Amniotic epithelial cell (primary cell): ENCODE measurements around the gene ARL17A.
"Not testable (repeated sequence)": the region's sequence is repeated elsewhere in the genome, so short reads cannot be mapped to it uniquely, and the experiment has no call there.

Experiments
- DNase-seq: peaks from one replicate; pipeline ENCODE4 v3.0.0-alpha.2; 2010; ENCODE audit warnings: low read depth

The ARL17A gene

GRCh38 chr17:46548607-46549006, 30.9 kb downstream of the ARL17A start:
- DNase-seq, result not testable (repeated sequence)

DNA sequence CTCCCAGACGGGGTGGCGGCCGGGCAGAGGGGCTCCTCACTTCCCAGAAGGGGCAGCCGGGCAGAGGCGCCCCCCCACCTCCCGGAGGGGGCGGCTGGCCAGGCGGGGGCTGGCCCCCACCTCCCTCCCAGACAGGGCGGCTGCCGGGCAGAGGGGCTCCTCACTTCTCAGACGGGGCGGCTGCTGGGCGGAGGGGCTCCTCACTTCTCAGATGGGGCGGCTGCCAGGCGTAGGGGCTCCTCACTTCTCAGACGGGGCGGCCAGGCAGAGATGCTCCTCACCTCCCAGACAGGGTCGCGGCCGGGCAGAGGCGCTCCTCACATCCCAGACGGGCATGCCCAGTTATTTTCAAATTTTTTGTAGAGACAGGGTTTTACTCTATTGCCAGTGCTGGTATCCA, 44.8 kb downstream of the ARL17A start:
- DNase-seq, result not testable (repeated sequence)

GRCh38 chr17:46512168-46512567, 67.3 kb downstream of the ARL17A start, which contains the start of gene LRRC37A2:
Gene LRRC37A2 (plus strand): TSS chr17:46512468. CDS start chr17:46512713, 245 bp downstream.
- DNase-seq, result not testable (repeated sequence)

GRCh38 chr17:46505896-46506295, 73.6 kb downstream of the ARL17A start:
- DNase-seq, result not testable (repeated sequence)

- DNase-seq, result not testable (repeated sequence)
Measured at GRCh38 chr17:46499437-46500139, 79.9 kb downstream of the ARL17A start.

GRCh38 chr17:46492021-46492420, 87.5 kb downstream of the ARL17A start:
- not testable (repeated sequence) for DNase-seq

- not testable (repeated sequence) for DNase-seq
Measured at GRCh38 chr17:46481310-46481709, 98.2 kb downstream of the ARL17A start.

- not testable (repeated sequence) for DNase-seq
Measured at GRCh38 chr17:46478823-46479222, 100.7 kb downstream of the ARL17A start.

DNA sequence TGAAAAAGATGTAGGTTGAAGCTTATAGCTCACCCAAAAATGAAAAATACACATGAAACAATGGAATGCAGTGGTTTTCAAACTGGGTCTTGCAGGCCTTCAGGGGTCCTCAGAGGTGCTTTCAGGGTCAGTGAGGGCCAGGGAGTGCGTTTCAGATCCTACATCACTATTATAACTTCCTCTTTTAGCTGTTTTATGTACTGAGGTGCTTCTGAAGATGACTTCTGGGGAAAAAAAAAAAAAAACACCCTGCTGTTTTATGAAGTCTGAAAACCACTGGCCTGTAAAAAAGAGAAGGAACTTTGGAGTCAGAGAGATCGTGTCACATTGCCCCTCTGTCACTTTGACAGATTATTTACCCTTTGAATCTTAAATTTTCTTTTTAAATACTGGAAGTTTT, 103.9 kb downstream of the ARL17A start:
- not testable (repeated sequence) for DNase-seq

DNA sequence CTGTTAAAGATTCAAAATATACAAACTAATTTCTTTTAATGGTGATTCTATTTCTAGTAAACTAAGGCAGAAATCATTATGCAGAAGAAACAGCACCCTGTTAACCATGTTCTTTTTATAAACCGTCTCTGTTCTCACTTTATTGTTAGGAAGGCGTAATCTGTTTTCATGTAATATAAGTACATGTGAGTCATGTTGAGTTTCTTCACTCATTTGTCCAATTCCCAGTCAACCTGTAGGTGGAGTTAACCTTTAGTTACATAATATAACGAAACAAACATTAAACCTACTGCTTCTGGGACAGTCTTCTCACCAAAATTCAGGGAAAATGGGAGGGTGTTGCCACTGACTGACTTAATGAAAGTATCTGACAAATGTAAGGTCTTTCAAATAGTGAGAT, 105.0 kb downstream of the ARL17A start:
- not testable (repeated sequence) for DNase-seq

- DNase-seq, result not testable (repeated sequence)
Measured at GRCh38 chr17:46467618-46468017, 111.9 kb downstream of the ARL17A start.
